Thyroid gland (tissue), 4 donors: ENCODE data around the gene ABHD15. TPM values are rescaled to one million over a fixed set of nuclear protein-coding genes. Genes with fewer than 3 reads are reported as not detected.

Source experiments
- DNase-seq, 2 donors: peaks; one replicate each; pipeline ENCODE4 v3.0.0-alpha.2; 2019
- H3K27ac ChIP-seq, 3 donors: fragments of 200-600 bp; sonication (generic); 1 replicate in 2 of 3; 2 replicates in 1 of 3; pipeline ENCODE4 v1.5.1; 2016 to 2019; ENCODE audit warnings: mild to moderate bottlenecking in 1 of 3, moderate library complexity in 1 of 3
- H3K27me3 ChIP-seq: fragments of 200-600 bp; sonication (generic); one replicate; pipeline ENCODE4 v1.5.1; 2019
- H3K36me3 ChIP-seq, 2 donors: fragments of 200-600 bp; sonication (generic); one replicate each; pipeline ENCODE4 v1.5.1; 2016 to 2019
- H3K4me1 ChIP-seq, 2 donors: fragments of 200-600 bp; sonication (generic); one replicate each; pipeline ENCODE4 v1.5.1; 2017 to 2019
- H3K4me3 ChIP-seq, 3 donors: fragments of 200-600 bp; sonication (generic); replicated peaks in 1 of 3; 1 replicate in 2 of 3; 2 replicates in 1 of 3; pipeline ENCODE4 v1.5.1; 2016; ENCODE audit warnings: mild to moderate bottlenecking in 1 of 3
- H3K9me3 ChIP-seq: fragments of 200-600 bp; sonication (generic); one replicate; pipeline ENCODE4 v1.5.1; 2017
- CTCF ChIP-seq, 6 experiments: fragments of 200-600 bp in 3 of 6; fragments of 450-650 bp in 3 of 6; sonication (generic) in 3 of 6; IDR thresholded peaks; one replicate each; pipeline ENCODE4 v1.5.1; 2016 to 2019; ENCODE audit warnings: antibody characterized with exemption in 6 of 6, mild to moderate bottlenecking in 2 of 6, inconsistent platforms in 1 of 6, moderate library complexity in 1 of 6
- POLR2A ChIP-seq, 2 donors: fragments of 450-650 bp; IDR thresholded peaks; one replicate each; pipeline ENCODE4 v1.6.1; 2017; ENCODE audit warnings: antibody characterized with exemption in 2 of 2, mild to moderate bottlenecking in 2 of 2, moderate library complexity in 1 of 2
- WGBS, 2 donors: methylation state at CpG; one replicate each; pipeline ENCODE4 v1.1.5; 2017; 5-methylcytosine and 5-hydroxymethylcytosine counted together
- intact Hi-C: fragments of 100-400 bp; cut with DNase I; formaldehyde crosslinking; loops from one replicate; pipeline ENCODE4 v1.15.1; 2023
- total RNA-seq, 4 donors: library from RNA; depleted of rRNA; stranded (reverse); fragments of >200 nt; gene quantifications; one replicate each; pipeline ENCODE4 v1.2.3, GENCODE V29; 2016

Gene ABHD15
- total RNA-seq, 4 donors from 2014 or later, result 11.6 to 19.8 (median 13.0) TPM

GRCh38 chr17:29568331-29569244 is 1.8 kb upstream of the ABHD15 start, which contains the start of gene TP53I13:
Gene TP53I13 (plus strand): TSS chr17:29568701. CDS start chr17:29568759, 58 bp downstream.
- DNase-seq, result peak; percentile 92 to 93
- Histone ChIP-seq H3K27me3 (no peaks in the 10 kb centered on the region), H3K36me3 (no peaks in the 10 kb centered on the region), H3K9me3 (no peaks in the 10 kb centered on the region), H3K27ac (peak within 1 kb of the TSS; percentile 85 to 96 (median 88)), H3K4me3 (peak within 1 kb of the TSS; percentile 21 to 64 (median 42)), H3K4me1 (peaks cover 18 to 48% of the 10 kb centered on the region in 2 donors)
- intact Hi-C loops, result loop anchor here (10.0 kb wide), 1 partner anchor 184 kb away; no protein-coding TSS in a partner anchor
- 4 to 7% methylated on average over 15 to 18 of the region's 85 CpGs for WGBS, 2 donors
- no peak for TF ChIP-seq CTCF (IDR thresholded peaks at IDR 0.05)
- peak in 1 of 2 donors; percentile 86 for TF ChIP-seq POLR2A (IDR thresholded peaks at IDR 0.05)

DNA sequence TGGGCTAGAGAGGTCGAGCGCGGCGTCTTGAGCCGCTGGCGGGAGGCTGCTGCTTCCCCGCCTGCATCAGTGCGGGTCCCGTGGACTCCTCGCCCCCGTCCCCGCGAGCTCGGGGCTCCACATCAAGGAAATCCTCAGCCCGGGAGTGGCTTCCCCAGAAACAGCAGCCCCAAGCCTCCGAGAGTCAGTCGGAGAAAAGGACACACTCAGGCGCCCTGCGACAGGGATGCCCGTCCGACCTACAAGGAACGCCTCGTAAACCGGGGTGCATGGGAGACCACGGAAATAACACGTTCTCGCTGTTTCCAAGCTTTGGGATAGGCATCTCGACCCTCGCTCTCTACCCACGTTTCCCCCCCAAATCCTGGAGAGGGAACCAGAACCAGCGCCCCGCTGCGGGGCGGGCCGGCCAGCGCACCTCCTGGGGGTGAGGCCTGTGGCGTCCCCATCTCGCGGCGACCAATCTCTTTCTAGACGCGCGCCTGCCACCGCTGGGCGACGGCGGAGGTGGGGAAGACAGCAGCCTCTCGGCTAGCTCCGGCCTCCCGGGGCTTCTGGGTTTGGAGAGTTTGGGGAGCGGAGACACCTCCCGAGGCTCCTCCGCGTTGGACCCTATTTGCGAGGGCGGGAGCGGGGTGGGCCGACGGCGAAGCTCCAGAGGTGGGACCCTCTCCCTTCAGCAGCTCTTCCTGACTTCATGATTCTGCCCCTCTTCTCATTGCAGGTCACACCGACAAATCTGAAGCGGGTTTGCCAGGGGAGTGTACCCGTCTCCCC is 905 bp upstream of the ABHD15 start:
- intact Hi-C loops, result loop anchor here (10.0 kb wide), 1 partner anchor 183 kb away; no protein-coding TSS in a partner anchor
- DNase-seq, result peak; percentile 79 to 80
- Histone ChIP-seq H3K4me3 (peak overlapping the region; percentile 2 to 64 (median 42)), H3K4me1 (peaks cover 15 to 43% of the 10 kb centered on the region in 2 donors), H3K27me3 (no peaks in the 10 kb centered on the region), H3K27ac (peak overlapping the region; percentile 85 to 96 (median 88)), H3K9me3 (no peaks in the 10 kb centered on the region), H3K36me3 (no peaks in the 10 kb centered on the region)
- 0 to 1% methylated on average over 13 to 25 of the region's 63 CpGs for WGBS, 2 donors
- TF ChIP-seq POLR2A (IDR thresholded peaks at IDR 0.05) (no peak), CTCF (IDR thresholded peaks at IDR 0.05) (peak in 5 of 6 experiments; percentile 18 to 52 (median 26))

DNA sequence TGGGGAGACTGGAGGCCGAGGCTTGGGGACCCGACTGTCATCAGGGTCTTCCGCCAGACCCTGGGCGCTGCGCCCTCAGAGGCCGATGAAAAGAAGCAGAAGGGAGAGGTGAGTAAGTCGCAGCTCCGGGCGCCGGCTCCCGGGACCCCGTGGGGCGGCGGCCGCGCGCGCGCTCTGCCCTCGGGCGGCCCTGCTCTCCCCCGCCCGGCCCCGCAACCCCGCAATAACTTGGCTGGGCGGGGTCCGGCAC is 392 bp upstream of the ABHD15 start:
- TF ChIP-seq POLR2A (IDR thresholded peaks at IDR 0.05) (no peak), CTCF (IDR thresholded peaks at IDR 0.05) (no peak)
- Histone ChIP-seq H3K36me3 (peaks cover 0 to 3% of the 10 kb centered on the region in 2 donors), H3K4me3 (peak overlapping the region; percentile 2 to 64 (median 42)), H3K9me3 (no peaks in the 10 kb centered on the region), H3K27ac (peak overlapping the region; percentile 85 to 96 (median 88)), H3K27me3 (no peaks in the 10 kb centered on the region), H3K4me1 (peaks cover 14 to 38% of the 10 kb centered on the region in 2 donors)
- no peak for DNase-seq
- 2% methylated on average over 25 of the region's 27 CpGs; no CpG with 5 or more reads in 1 of the 2 donors for WGBS, 2 donors
- intact Hi-C loops, result loop anchor here (10.0 kb wide), 1 partner anchor 182 kb away; no protein-coding TSS in a partner anchor

GRCh38 chr17:29565643-29566472 is 979 bp downstream of the ABHD15 start:
- H3K4me3 ChIP-seq, result peak overlapping the region; percentile 34 to 58 (median 42)
- DNase-seq, result peak; percentile 43 to 48
- H3K9me3 ChIP-seq, result no peaks in the 10 kb centered on the region
- H3K27me3 ChIP-seq, result no peaks in the 10 kb centered on the region
- WGBS, 2 donors, result 23 to 63% methylated on average over 9 to 33 of the region's 55 CpGs
- H3K36me3 ChIP-seq, result peaks cover 0 to 4% of the 10 kb centered on the region in 2 donors
- intact Hi-C loops, result loop anchor here (10.0 kb wide), 1 partner anchor 181 kb away; no protein-coding TSS in a partner anchor
- H3K4me1 ChIP-seq, result peaks cover 14 to 34% of the 10 kb centered on the region in 2 donors
- no peak for TF ChIP-seq POLR2A (IDR thresholded peaks at IDR 0.05)
- TF ChIP-seq CTCF (IDR thresholded peaks at IDR 0.05), result no peak
- H3K27ac ChIP-seq, result peak overlapping the region in 1 of 3 donors; percentile 78
